GM19452 (cell line): Measurements from ENCODE around the gene ZNF217.
"Not testable (repeated sequence)": the region's sequence is repeated elsewhere in the genome, so short reads cannot be mapped to it uniquely, and the experiment has no call there.

Experiments
- ATAC-seq: cut with Tn5 transposase; IDR thresholded peaks from one replicate; pipeline ENCODE4 v1.9.1; 2021; ENCODE audit not compliant: unreplicated experiment

The ZNF217 gene

GRCh38 chr20:53622247-53623133, 28.9 kb upstream of the ZNF217 start:
- no peak for ATAC-seq

- ATAC-seq: no peak
Measured at GRCh38 chr20:53621482-53622246, 28.0 kb upstream of the ZNF217 start.

- not testable (repeated sequence) for ATAC-seq
Measured at GRCh38 chr20:53618490-53619000, 24.9 kb upstream of the ZNF217 start.

- ATAC-seq: no peak
Measured at GRCh38 chr20:53617791-53618489, 24.3 kb upstream of the ZNF217 start.

GRCh38 chr20:53616489-53616888, 22.9 kb upstream of the ZNF217 start:
- not testable (repeated sequence) for ATAC-seq

- no peak for ATAC-seq
Measured at GRCh38 chr20:53613748-53614147, 20.1 kb upstream of the ZNF217 start.

- not testable (repeated sequence) for ATAC-seq
Measured at GRCh38 chr20:53612289-53612688, 18.6 kb upstream of the ZNF217 start.

- no peak for ATAC-seq
Measured at GRCh38 chr20:53611449-53611894, 17.8 kb upstream of the ZNF217 start.

GRCh38 chr20:53609491-53610445, 16.1 kb upstream of the ZNF217 start:
- ATAC-seq: peak; percentile 57

- no peak for ATAC-seq
Measured at GRCh38 chr20:53608456-53609452, 15.1 kb upstream of the ZNF217 start.

- no peak for ATAC-seq
Measured at GRCh38 chr20:53608071-53608455, 14.4 kb upstream of the ZNF217 start.

- ATAC-seq: no peak
Measured at GRCh38 chr20:53606364-53606985, 12.8 kb upstream of the ZNF217 start.

GRCh38 chr20:53605401-53605800, 11.8 kb upstream of the ZNF217 start:
- not testable (repeated sequence) for ATAC-seq

GRCh38 chr20:53604846-53605245, 11.2 kb upstream of the ZNF217 start:
- not testable (repeated sequence) for ATAC-seq

GRCh38 chr20:53602661-53603060, 9.0 kb upstream of the ZNF217 start:
- ATAC-seq: no peak

- ATAC-seq: no peak
Measured at GRCh38 chr20:53599910-53600632, 6.4 kb upstream of the ZNF217 start.

- no peak for ATAC-seq
Measured at GRCh38 chr20:53599378-53599777, 5.7 kb upstream of the ZNF217 start.

- ATAC-seq: no peak
Measured at GRCh38 chr20:53599044-53599362, 5.4 kb upstream of the ZNF217 start.
